Measurements from ENCODE around the gene CD44.

The CD44 gene

GRCh38 chr11:35099278-35100012, 39.5 kb upstream of the CD44 start:
- DNase-seq (ENCODE audit: low read depth), result peak; percentile 83
- no peak overlapping the region for H3K4me3 ChIP-seq (ENCODE audit: low read depth, low read length)
- TF ChIP-seq CTCF (conservative IDR thresholded peaks at IDR 0.05; ENCODE audit: low read depth, low read length), result no peak

- no peak for TF ChIP-seq CTCF (conservative IDR thresholded peaks at IDR 0.05; ENCODE audit: low read depth, low read length)
- peak; percentile 70 for DNase-seq (ENCODE audit: low read depth)
- no peak overlapping the region for H3K4me3 ChIP-seq (ENCODE audit: low read depth, low read length)
Measured at GRCh38 chr11:35100013-35100383, 39.0 kb upstream of the CD44 start.

- H3K4me3 ChIP-seq (ENCODE audit: low read depth, low read length), result no peak overlapping the region
- DNase-seq (ENCODE audit: low read depth), result no peak
- TF ChIP-seq CTCF (conservative IDR thresholded peaks at IDR 0.05; ENCODE audit: low read depth, low read length), result no peak
Measured at GRCh38 chr11:35101223-35101622, 37.7 kb upstream of the CD44 start.

- no peak for TF ChIP-seq CTCF (conservative IDR thresholded peaks at IDR 0.05; ENCODE audit: low read depth, low read length)
- no peak overlapping the region for H3K4me3 ChIP-seq (ENCODE audit: low read depth, low read length)
- no peak for DNase-seq (ENCODE audit: low read depth)
Measured at GRCh38 chr11:35102267-35102666, 36.7 kb upstream of the CD44 start.

GRCh38 chr11:35103366-35104208, 35.4 kb upstream of the CD44 start:
- no peak for DNase-seq (ENCODE audit: low read depth)
- no peak for TF ChIP-seq CTCF (conservative IDR thresholded peaks at IDR 0.05; ENCODE audit: low read depth, low read length)

GRCh38 chr11:35104655-35105054, 34.3 kb upstream of the CD44 start:
- no peak overlapping the region for H3K4me3 ChIP-seq (ENCODE audit: low read depth, low read length)
- no peak for TF ChIP-seq CTCF (conservative IDR thresholded peaks at IDR 0.05; ENCODE audit: low read depth, low read length)
- DNase-seq (ENCODE audit: low read depth), result no peak

More at GRCh38 chr11:35103366-35104208, 35.4 kb upstream of the CD44 start:
- no peak overlapping the region for H3K4me3 ChIP-seq (ENCODE audit: low read depth, low read length)
